Measurements from ENCODE around the gene PRDM16. TPM values are rescaled to one million over a fixed set of nuclear protein-coding genes. Genes with fewer than 3 reads are reported as not detected.

Gene PRDM16
- total RNA-seq, 1 experiment from 2014 or later: 1.6 TPM

GRCh38 chr1:3292051-3292722 lies 223.2 kb downstream of the PRDM16 start:
- TF ChIP-seq SMAD4 (CRISPR knock-in tag; IDR thresholded peaks at IDR 0.05): no peak
- no peak for TF ChIP-seq PREB (CRISPR knock-in tag; IDR thresholded peaks at IDR 0.05; ENCODE audit: borderline replicate concordance)
- no peak for TF ChIP-seq CDX4 (CRISPR knock-in tag; IDR thresholded peaks at IDR 0.05; ENCODE audit: borderline replicate concordance)
- TF ChIP-seq CTCF (IDR thresholded peaks at IDR 0.05): no peak
- TF ChIP-seq SP1 (CRISPR knock-in tag; conservative IDR thresholded peaks at IDR 0.05): no peak
- TF ChIP-seq EMX1 (CRISPR knock-in tag; IDR thresholded peaks at IDR 0.05): no peak
- TF ChIP-seq MYBL2 (CRISPR knock-in tag; IDR thresholded peaks at IDR 0.05): no peak
- no peak for TF ChIP-seq AFF4 (CRISPR knock-in tag; IDR thresholded peaks at IDR 0.05; ENCODE audit: borderline replicate concordance)
- no peak for TF ChIP-seq NR1H2 (CRISPR knock-in tag; IDR thresholded peaks at IDR 0.05)
- TF ChIP-seq USF2 (CRISPR knock-in tag; IDR thresholded peaks at IDR 0.05): no peak
- TF ChIP-seq CREB1 (CRISPR knock-in tag; IDR thresholded peaks at IDR 0.05): no peak
- no peak for TF ChIP-seq NFE2L1 (CRISPR knock-in tag; IDR thresholded peaks at IDR 0.05)
- TF ChIP-seq ZMAT4 (CRISPR knock-in tag; IDR thresholded peaks at IDR 0.05): no peak
- TF ChIP-seq ATF3 (CRISPR knock-in tag; conservative IDR thresholded peaks at IDR 0.05): no peak
- TF ChIP-seq ZNF138 (CRISPR knock-in tag; conservative IDR thresholded peaks at IDR 0.05): no peak
- TF ChIP-seq JAZF1 (CRISPR knock-in tag; IDR thresholded peaks at IDR 0.05): no peak
- no peak for TF ChIP-seq NFYB (CRISPR knock-in tag; conservative IDR thresholded peaks at IDR 0.05; ENCODE audit: low read depth)
- TF ChIP-seq TP53 (CRISPR knock-in tag; IDR thresholded peaks at IDR 0.05): no peak
- no peak for TF ChIP-seq E2F5 (CRISPR knock-in tag; IDR thresholded peaks at IDR 0.05)
- no peaks in the 10 kb centered on the region for H3K9me3 Mint-ChIP-seq
- ChIA-PET CTCF (no interaction called here), POLR2A (no interaction called here)
- H3K4me3 Mint-ChIP-seq: no peak overlapping the region
- no peaks in the 10 kb centered on the region for H3K27me3 Mint-ChIP-seq (ENCODE audit: low read depth)
- H3K4me1 Mint-ChIP-seq: no peaks in the 10 kb centered on the region
- no peak overlapping the region; the same call in 1 of the 2 replicates for H3K27ac Mint-ChIP-seq
- DNase-seq (ENCODE audit: low spot score) (no peak), ATAC-seq (no peak)
- H3K36me3 Mint-ChIP-seq: no peaks in the 10 kb centered on the region
